HG03565 (cell line): Measurements from ENCODE around the gene EHD4.
A peak's percentile ranks its signal among the peaks of the same experiment; 100 is the strongest.

ENCODE experiments used
- ATAC-seq: cut with Tn5 transposase; IDR thresholded peaks from one replicate; pipeline ENCODE4 v1.9.1; 2021; ENCODE audit warnings: mild to moderate bottlenecking, moderate library complexity; ENCODE audit not compliant: unreplicated experiment

The EHD4 gene

GRCh38 chr15:41958002-41958420 is 14.3 kb downstream of the EHD4 start:
- no peak for ATAC-seq

DNA sequence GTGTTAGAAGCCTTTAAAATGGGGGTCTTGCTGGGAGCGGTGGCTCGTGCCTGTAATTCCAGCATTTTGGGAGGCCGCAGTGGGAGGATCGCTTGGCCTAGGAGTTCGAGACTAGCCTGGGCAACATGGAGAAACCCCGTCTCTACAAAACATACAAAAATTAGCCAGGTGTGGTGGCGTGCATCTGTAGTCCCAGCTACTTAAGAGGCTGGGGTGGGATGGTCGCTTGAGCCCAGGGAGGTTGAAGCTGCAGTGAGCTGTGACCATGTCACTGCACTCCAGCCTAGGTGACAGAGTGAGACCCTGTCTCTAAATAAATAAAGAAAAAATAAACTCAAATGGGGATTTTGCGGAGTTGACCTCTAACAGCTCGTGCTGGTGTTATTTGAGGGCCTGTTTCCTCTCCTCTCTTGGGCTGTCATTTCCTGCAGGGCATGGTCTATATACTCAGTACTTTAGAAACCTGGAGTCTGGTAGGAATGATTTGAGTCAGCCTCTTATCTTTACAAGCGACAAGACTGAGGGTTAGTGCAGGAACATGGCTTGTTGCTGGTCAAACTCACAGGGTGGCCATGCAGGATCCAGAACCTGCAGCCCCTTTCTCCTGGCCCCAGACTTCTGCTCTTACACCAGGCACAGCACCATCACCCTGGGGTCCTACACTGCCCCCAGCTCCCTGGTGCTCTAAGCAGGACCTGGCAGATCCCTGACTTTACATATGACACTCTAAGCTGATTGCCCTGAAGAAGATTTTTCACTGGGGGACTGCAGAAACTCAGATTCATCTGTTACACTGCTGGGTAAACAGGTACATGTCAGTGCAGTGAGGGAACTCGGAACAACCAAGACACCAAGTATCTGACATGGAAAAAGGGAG is 15.1 kb downstream of the EHD4 start:
- ATAC-seq = peak; percentile 75

DNA sequence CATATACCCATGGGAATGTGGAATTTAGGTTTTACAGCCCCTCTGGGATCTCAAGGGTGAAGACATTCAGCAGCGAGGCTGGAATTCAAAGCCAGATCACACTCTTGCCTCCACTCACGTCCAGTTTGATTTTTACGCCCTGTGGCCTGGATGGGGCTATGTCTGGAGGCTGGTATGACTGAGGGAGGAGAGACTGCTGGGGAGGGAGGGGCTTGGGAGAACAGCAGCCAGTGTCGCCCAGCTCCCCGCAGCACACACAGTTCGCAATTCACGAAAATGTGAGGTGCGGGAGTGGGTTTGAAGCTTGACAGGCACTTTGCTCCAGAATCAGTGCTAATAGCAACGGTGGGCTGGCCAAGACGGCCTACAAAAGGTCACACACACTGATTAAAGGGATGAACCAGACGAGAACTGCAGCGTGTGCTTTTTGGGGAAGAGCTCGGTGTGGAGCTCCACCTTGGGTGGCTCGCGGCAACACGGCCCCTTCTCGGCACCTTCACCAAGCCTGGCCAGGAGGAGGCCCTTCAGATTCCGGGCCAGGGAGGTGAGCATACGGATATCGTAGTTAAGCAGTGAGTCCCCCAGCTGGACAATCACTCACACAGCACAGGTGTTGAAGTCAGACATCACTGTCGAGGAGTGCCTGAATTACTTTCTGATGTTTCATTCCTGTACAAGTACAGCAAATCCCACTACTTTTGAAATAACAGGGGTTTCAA is 16.4 kb downstream of the EHD4 start:
- ATAC-seq = no peak

DNA sequence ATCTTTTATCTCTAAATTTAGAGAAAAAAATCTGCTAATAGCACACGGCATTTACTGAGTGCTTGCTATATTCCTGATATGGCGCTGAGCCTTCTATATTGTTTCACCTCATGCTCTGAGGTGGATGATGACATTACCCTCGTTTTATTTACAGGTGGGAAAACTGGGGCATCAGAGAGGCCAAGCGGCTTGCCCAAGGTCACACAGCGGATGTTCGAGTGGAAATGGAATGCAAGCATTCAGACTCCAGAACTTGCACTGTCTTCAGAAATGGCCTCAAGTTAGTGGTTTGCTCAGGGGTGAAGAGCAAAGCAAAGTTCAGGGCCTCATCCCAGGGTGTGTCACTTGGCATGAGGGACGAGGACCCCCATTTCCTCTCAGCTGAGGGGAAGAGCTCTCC is 17.3 kb downstream of the EHD4 start:
- no peak for ATAC-seq

DNA sequence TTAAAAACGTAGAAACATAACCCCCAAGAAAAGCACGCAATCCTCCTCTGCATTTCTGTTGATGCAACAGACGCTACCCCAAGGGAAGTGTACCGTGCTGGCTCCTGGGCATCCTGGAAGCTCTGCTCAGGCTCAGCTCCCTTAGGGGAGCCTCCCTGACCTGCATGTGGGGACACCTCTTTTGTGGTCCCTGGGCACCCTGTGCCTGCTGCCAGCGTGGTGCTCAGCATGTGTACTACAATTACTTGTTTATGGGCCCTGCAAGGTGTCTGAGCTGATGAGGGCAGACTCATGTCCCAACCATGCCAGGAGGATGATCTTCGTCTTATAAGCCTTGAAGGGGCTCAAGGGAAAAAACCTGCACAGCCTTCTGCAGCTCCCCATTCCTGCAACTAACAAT is 18.3 kb downstream of the EHD4 start:
- no peak for ATAC-seq

DNA sequence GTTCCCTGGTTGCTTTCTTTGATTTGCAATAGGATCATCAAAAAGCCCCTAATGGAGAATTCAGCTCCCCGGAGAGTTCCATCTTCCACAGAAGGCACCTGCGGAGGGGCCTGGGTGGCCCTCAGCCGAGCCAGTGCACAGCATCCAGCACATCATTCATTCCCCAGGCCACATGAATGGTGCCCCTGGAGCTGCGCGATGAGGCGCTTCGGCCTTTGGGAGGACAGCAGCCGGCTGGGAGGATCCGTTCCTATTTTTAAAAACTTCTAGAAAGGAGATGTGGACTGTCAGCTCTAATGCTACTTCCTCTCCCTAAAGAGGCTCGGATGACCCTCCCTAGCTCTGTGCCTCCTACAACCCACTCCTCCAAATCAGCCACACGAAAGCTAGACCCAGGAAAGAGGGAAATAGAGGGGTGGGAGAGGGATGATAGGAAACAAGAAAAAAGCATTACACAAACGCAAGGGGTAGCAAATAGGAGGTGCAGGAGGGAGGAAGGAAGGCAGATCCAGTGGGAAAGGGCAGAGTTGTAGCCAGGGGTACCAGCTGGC is 20.3 kb downstream of the EHD4 start:
- ATAC-seq = no peak

GRCh38 chr15:41951571-41951970 is 20.8 kb downstream of the EHD4 start:
- no peak for ATAC-seq

GRCh38 chr15:41950489-41950888 is 21.9 kb downstream of the EHD4 start:
- no peak for ATAC-seq

DNA sequence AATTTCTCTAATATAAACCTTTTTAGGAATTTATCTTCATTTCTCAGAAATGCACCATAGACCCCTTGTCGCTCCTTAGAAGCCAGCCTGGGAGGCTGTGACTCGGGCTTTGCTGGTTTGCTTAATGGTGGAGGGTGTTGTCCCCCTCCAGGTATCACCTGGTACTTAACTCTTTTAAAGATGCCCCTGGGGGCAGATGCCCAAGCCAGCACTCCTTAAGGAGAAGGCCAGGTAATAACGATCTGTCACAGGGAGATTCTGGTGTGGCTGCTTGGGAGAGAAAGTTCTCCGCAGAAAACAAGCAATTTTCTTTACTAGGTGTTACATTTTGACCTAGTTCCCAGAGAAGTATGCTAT is 22.3 kb downstream of the EHD4 start:
- no peak for ATAC-seq

GRCh38 chr15:41949401-41950126 is 22.8 kb downstream of the EHD4 start:
- no peak for ATAC-seq

DNA sequence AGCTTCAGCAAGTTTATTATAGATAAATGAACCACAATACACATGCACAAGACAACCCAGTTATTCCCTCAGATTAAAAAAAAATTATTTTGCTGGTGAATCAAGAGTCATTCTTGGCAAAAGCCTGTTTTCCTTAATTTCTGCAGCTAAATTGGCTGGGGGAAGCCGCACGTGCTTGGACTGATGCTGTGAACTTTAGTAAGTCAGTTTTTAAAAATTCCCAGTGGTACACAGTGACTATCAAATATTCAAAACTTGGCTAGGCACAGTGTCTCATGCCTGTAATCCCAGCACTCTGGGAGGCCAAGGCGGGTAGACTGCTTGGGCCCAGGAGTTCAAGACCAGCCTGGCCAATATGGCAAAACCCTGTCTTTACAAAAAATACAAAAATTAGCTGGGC is 23.9 kb downstream of the EHD4 start:
- no peak for ATAC-seq

DNA sequence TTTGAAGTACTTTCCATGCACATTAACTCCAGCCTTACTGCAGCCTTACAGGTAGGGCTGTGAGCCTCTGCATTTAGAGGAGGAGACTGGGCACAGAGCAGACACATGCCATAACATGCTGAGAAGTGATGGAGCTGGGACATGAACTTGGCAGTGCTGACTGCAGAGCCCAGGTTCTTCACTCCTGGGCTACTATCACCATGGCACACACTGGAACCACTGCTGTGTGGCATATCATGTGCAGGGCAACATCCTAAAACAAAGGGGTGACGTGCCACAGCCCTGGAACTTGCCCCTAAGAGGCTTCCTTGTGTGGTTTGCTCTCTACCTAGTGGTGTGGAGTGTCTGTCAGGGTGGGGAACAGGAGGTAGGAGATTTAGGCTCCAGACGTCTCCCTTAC is 25.4 kb downstream of the EHD4 start:
- ATAC-seq = no peak

DNA sequence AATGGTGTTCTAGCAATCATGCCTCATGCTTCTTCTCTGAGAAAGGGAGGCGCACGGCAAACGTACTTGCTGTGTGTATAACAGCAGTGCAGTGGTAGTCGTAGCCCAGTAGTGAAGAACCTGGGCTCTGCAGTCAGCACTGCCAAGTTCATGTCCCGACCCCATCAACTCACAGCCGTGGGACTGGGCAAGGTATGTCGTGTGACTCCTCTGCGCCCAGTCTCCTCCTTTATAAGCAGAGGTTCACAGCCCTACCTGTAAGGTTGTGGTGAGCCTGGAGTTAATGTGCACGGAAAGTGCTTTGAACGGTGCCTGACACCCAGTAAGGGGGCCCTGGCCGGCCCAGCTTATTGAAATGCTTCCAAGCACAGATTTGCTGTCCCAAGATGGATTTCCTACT is 26.6 kb downstream of the EHD4 start:
- no peak for ATAC-seq

GRCh38 chr15:41945221-41945620 is 27.1 kb downstream of the EHD4 start:
- ATAC-seq = no peak

- no peak for ATAC-seq
Measured at GRCh38 chr15:41944313-41944940, 27.9 kb downstream of the EHD4 start.

- ATAC-seq = no peak
Measured at GRCh38 chr15:41943543-41944312, 28.6 kb downstream of the EHD4 start.

GRCh38 chr15:41942886-41943285 is 29.5 kb downstream of the EHD4 start:
- ATAC-seq = no peak

DNA sequence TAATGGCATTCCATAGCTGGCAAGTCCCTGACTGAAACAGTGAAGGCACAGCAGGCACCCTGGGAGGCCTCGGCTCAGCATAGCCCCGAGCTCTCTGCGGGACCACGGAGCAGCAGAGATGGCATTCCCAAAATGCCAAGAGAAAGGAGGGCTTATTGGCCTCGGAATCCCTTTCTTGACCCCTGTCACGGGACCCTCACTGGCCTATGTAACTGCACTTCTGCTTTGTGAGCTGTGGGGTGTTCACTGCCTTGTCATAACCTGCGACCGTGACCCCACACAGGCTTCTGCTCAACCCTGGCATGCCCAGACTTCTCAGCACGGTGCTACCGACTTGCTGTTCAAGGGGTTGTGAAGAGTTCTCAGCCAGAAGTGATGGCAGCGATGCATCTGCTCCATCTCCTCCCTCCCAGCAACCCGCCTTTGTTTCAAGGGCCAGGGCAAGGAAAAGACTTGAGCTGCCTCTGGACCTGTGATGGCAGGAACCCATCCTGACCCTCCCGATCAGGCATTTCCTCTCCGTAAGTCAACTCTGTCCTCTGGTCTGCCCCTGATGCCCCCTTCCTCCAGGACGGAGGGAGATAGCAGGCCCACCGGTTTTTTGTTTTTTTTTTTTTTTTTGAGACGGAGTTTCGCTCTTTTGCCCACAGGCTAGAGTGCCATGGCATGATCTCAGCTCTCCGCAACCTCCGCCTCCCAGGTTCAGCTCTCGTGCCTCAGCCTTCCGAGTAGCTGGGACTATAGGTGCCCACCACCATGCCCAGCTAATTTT is 30.5 kb downstream of the EHD4 start:
- ATAC-seq = no peak

GRCh38 chr15:41940441-41940857 is 31.9 kb downstream of the EHD4 start:
- no peak for ATAC-seq
